GM19238 (cell line): ENCODE data around the gene RALA.

Source experiments
- DNase-seq: peaks from one replicate; pipeline ENCODE4 v3.0.0; 2011; ENCODE audit warnings: low spot score; ENCODE audit not compliant: insufficient read length

Gene RALA

GRCh38 chr7:39613577-39613976, 9.8 kb upstream of the RALA start:
- no peak for DNase-seq

- DNase-seq = no peak
Measured at GRCh38 chr7:39614299-39614698, 9.1 kb upstream of the RALA start.

GRCh38 chr7:39615350-39615975, 7.9 kb upstream of the RALA start:
- DNase-seq = no peak

GRCh38 chr7:39616138-39616537, 7.2 kb upstream of the RALA start:
- no peak for DNase-seq

- DNase-seq = no peak
Measured at GRCh38 chr7:39617005-39617404, 6.4 kb upstream of the RALA start.

- DNase-seq = no peak
Measured at GRCh38 chr7:39618868-39619267, 4.5 kb upstream of the RALA start.

GRCh38 chr7:39620486-39620885, 2.9 kb upstream of the RALA start:
- DNase-seq = no peak

- DNase-seq = no peak
Measured at GRCh38 chr7:39621261-39621660, 2.1 kb upstream of the RALA start.

- no peak for DNase-seq
Measured at GRCh38 chr7:39621784-39622411, 1.5 kb upstream of the RALA start.

- DNase-seq = no peak
Measured at GRCh38 chr7:39622609-39623008, 763 bp upstream of the RALA start.

GRCh38 chr7:39623732-39624441, 515 bp downstream of the RALA start:
- DNase-seq = no peak

GRCh38 chr7:39624442-39624807, 1.1 kb downstream of the RALA start:
- no peak for DNase-seq

GRCh38 chr7:39624935-39625694, 1.7 kb downstream of the RALA start:
- no peak for DNase-seq

GRCh38 chr7:39631736-39632308, 8.4 kb downstream of the RALA start:
- no peak for DNase-seq

GRCh38 chr7:39633563-39634477, 10.4 kb downstream of the RALA start:
- no peak for DNase-seq

- DNase-seq = no peak
Measured at GRCh38 chr7:39634478-39634805, 11.1 kb downstream of the RALA start.

- no peak for DNase-seq
Measured at GRCh38 chr7:39637400-39637799, 14.0 kb downstream of the RALA start.

- no peak for DNase-seq
Measured at GRCh38 chr7:39637963-39638485, 14.7 kb downstream of the RALA start.

- no peak for DNase-seq
Measured at GRCh38 chr7:39642896-39643295, 19.5 kb downstream of the RALA start.

- DNase-seq = no peak
Measured at GRCh38 chr7:39644170-39644569, 20.8 kb downstream of the RALA start.
